H1 (cell line): ENCODE measurements around the gene SPARC. TPM values are rescaled to one million over a fixed set of nuclear protein-coding genes. Genes with fewer than 3 reads are reported as not detected.

Experiments used
- CTBP2 ChIP-seq: IDR thresholded peaks from 2 replicates; pipeline ENCODE4 v1.7.0; 2011; ENCODE audit warnings: borderline replicate concordance, mild to moderate bottlenecking, moderate library complexity, mixed read lengths, low read length; ENCODE audit not compliant: insufficient read depth, insufficient read length
- MAFK ChIP-seq: IDR thresholded peaks from 2 replicates; pipeline ENCODE4 v1.6.1; 2012; ENCODE audit warnings: low read depth, mild to moderate bottlenecking, improper control_type of control experiment, low read length
- RBBP5 ChIP-seq: IDR thresholded peaks from 2 replicates; pipeline ENCODE4 v1.7.1; 2012; ENCODE audit warnings: low read depth, mild to moderate bottlenecking, inconsistent platforms, low read length, moderate library complexity, borderline replicate concordance
- RNF2 ChIP-seq: fragments of 200-900, 300-1000 bp; sonication (generic); IDR thresholded peaks from 2 replicates; pipeline ENCODE4 v1.7.1; 2016; ENCODE audit warnings: borderline replicate concordance, low read depth, mild to moderate bottlenecking, antibody characterized with exemption, low read length; ENCODE audit not compliant: poor library complexity, severe bottlenecking; ENCODE audit errors: missing control alignments
- polyA plus RNA-seq, 7 experiments: library from polyadenylated mRNA; depleted of rRNA in 3 of 7; stranded (reverse) in 5 of 7; unstranded in 2 of 7; fragments of >200 nt in 5 of 7; fragments of 200-250 nt in 2 of 7; gene quantifications; 1 replicate in 5 of 7; 2 replicates in 1 of 7; 4 replicates in 1 of 7; pipeline versions ENCODE4 v1.2.1 to v1.2.3, GENCODE V29; 2011 to 2013; ENCODE audit warnings: missing spikeins in 2 of 7, mixed read lengths in 2 of 7
- total RNA-seq: library from RNA; stranded (reverse); fragmentation: NEBNext Ultra II Directional; extraction: Animal tissue kit (Norgen Biotek cat#: 25700); gene quantifications from 2 replicates; pipeline ENCODE4 v1.2.1, GENCODE V29; 2021
- TF ChIP-seq, protein P1 (sequence below), 3 experiments: IDR thresholded peaks; 1 replicate in 2 of 3; 2 replicates in 1 of 3; pipeline versions ENCODE4 v1.5.1 to v1.6.1; 2011; ENCODE audit warnings: low read length in 3 of 3, mild to moderate bottlenecking in 3 of 3, inconsistent platforms in 2 of 3, low read depth in 1 of 3, moderate library complexity in 1 of 3; ENCODE audit not compliant: insufficient read depth in 1 of 3; ENCODE audit errors: control extremely low read depth in 1 of 3

SPARC gene
- total and polyA plus RNA-seq, 2 of the 8 experiments (the other 6 are each of a cell fraction or from before 2014, with no cell fraction given): 375 to 438 TPM

- TF ChIP-seq CTBP2 (no peak), RBBP5 (no peak), RNF2 (no peak), MAFK (no peak)
- TF ChIP-seq, protein P1, sequence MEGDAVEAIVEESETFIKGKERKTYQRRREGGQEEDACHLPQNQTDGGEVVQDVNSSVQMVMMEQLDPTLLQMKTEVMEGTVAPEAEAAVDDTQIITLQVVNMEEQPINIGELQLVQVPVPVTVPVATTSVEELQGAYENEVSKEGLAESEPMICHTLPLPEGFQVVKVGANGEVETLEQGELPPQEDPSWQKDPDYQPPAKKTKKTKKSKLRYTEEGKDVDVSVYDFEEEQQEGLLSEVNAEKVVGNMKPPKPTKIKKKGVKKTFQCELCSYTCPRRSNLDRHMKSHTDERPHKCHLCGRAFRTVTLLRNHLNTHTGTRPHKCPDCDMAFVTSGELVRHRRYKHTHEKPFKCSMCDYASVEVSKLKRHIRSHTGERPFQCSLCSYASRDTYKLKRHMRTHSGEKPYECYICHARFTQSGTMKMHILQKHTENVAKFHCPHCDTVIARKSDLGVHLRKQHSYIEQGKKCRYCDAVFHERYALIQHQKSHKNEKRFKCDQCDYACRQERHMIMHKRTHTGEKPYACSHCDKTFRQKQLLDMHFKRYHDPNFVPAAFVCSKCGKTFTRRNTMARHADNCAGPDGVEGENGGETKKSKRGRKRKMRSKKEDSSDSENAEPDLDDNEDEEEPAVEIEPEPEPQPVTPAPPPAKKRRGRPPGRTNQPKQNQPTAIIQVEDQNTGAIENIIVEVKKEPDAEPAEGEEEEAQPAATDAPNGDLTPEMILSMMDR (IDR thresholded peaks at IDR 0.05; ENCODE audit: control extremely low read depth in 1 of 3, insufficient read depth in 1 of 3, low read depth in 1 of 3, low read length in 3 of 3): no peak
These were observed 14.2 kb downstream of the SPARC start (continued) for GRCh38 chr5:151672516-151672915.
